ENCODE results near the gene GSKIP. TPM values are rescaled to one million over a fixed set of nuclear protein-coding genes. Genes with fewer than 3 reads are reported as not detected.
A peak's percentile ranks its signal among the peaks of the same experiment; 100 is the strongest.

The GSKIP gene
- total RNA-seq, 2 experiments from 2014 or later, result 10.3 to 11.9 TPM

DNA sequence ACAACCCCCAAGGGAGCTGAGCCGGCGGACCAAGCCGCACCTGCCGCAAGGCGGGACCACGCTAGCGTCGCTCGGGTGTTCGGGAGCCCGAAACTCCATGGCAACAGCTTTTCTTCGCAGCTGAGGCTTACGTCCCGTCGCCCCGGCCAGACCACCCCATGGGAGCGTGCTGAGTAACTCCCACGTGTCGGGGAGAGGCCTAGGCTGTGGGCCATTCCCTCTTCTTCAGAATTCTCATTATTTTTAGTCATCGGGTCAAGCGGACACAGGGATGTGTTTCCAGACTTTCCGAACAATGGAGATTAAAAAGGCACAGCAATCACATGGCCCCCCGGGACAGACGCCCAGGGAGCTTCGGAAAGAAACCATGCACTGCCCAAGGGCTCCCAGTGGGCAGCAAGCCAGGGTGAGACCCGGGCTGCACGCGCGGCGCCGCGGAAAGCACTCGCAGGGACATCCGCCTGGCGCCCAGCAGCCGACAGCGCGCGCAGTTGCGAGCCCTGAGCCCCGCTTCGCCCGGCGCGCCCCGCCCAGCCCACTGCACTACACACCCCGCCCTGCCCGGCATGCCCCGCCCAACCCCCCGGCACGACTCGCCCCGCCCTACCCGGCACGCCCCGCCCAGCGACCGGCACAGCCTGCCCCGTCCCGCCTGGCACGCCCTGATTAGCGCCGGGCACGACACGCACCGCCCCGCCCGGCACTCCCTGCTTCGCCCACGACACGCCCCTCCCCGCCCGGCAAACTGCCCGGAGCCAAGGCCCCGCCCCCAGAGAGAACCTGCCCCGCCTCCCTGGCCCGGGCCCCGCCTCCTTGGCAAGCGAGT is 28.2 kb downstream of the GSKIP start:
- H3K36me3 Mint-ChIP-seq (ENCODE audit: low read depth), result no peaks in the 10 kb centered on the region
- H3K27ac Mint-ChIP-seq, result peak overlapping the region; percentile 66
- Histone ChIP-seq H3K4me1 (ENCODE audit: insufficient read depth, low read length) (peaks cover 17% of the 10 kb centered on the region), H3K27ac (ENCODE audit: low read depth in 1 of 2, low read length in 2 of 2) (peak overlapping the region in 1 of 2 donors; percentile 35), H3K9me3 (ENCODE audit: control insufficient read depth in 1 of 2, insufficient read depth in 1 of 2, low read length in 2 of 2) (no peaks in the 10 kb centered on the region), H3K4me3 (ENCODE audit: low read length) (peak overlapping the region; percentile 88), H3K36me3 (ENCODE audit: insufficient read depth, low read length) (peaks cover 3% of the 10 kb centered on the region), H3K27me3 (ENCODE audit: control insufficient read depth in 1 of 2, insufficient read depth in 2 of 2, low read length in 2 of 2) (no peaks in the 10 kb centered on the region)
- H3K9me3 Mint-ChIP-seq, result no peaks in the 10 kb centered on the region
- DNase-seq, result peak; percentile 97 to 100 (median 100)
- H3K4me1 Mint-ChIP-seq (ENCODE audit: low read depth), result peaks cover 11% of the 10 kb centered on the region
- POLR2A ChIA-PET, result interaction anchor here (0.9 to 1.6 kb wide), 3 partner anchors 26 to 28 kb away, joined by 3 to 13 read pairs (median 4); partner anchors contain the start of genes ATG2B and GSKIP
- TF ChIP-seq, protein P1, sequence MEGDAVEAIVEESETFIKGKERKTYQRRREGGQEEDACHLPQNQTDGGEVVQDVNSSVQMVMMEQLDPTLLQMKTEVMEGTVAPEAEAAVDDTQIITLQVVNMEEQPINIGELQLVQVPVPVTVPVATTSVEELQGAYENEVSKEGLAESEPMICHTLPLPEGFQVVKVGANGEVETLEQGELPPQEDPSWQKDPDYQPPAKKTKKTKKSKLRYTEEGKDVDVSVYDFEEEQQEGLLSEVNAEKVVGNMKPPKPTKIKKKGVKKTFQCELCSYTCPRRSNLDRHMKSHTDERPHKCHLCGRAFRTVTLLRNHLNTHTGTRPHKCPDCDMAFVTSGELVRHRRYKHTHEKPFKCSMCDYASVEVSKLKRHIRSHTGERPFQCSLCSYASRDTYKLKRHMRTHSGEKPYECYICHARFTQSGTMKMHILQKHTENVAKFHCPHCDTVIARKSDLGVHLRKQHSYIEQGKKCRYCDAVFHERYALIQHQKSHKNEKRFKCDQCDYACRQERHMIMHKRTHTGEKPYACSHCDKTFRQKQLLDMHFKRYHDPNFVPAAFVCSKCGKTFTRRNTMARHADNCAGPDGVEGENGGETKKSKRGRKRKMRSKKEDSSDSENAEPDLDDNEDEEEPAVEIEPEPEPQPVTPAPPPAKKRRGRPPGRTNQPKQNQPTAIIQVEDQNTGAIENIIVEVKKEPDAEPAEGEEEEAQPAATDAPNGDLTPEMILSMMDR (IDR thresholded peaks at IDR 0.05), result no peak
- peak overlapping the region; percentile 91 for H3K4me3 Mint-ChIP-seq
- no peaks in the 10 kb centered on the region for H3K27me3 Mint-ChIP-seq
- CTCF ChIA-PET, result no interaction called here
- ATAC-seq (ENCODE audit: poor library complexity), result peak; percentile 93
- intact Hi-C loops (cut with DNase I, micrococcal nuclease), result loop anchor here (1.0 to 2.0 kb wide), 2 partner anchors 28 to 111 kb away; partner anchors contain the start of genes ATG2B (in 2 of the 2), GSKIP (in 2 of the 2) and PAPOLA (in 1 of the 2)

DNA sequence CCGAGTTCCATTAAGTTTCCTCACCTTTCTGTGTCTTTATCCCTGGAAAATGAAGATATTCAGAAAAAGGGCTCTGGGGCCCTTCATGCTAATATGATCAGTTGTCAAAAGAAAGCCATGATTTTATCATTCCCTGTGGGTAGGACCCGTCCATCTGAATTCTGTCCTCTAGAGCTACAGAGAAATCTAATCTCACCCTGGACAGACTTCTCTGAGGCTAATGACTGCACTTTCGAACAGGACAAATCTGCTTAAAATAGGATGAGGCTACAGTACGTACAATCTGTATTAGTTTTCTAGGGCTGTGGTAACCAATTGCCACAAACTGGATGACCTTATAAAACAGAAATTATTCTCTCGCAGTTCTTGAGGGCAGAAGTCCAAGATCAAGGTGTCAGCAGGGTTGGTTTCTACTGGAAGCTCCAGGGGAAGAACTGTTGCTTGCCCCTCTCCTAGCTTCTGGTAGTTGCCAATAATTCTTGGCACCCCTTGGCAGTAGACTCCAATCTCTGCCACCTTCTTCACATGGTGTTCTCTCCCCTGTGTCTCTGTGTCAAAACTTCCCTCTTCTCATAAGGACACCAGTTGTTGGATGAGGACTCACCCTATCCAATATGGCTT is 29.9 kb downstream of the GSKIP start:
- no peaks in the 10 kb centered on the region for H3K27me3 ChIP-seq (ENCODE audit: control insufficient read depth in 1 of 2, insufficient read depth in 2 of 2, low read length in 2 of 2)
- intact Hi-C loops (cut with DNase I, micrococcal nuclease), result loop anchor here in 1 of 2 experiments (2.0 kb wide), 1 partner anchor 110 kb away; the partner anchor contains the start of gene PAPOLA
- POLR2A ChIA-PET, result no interaction called here

DNA sequence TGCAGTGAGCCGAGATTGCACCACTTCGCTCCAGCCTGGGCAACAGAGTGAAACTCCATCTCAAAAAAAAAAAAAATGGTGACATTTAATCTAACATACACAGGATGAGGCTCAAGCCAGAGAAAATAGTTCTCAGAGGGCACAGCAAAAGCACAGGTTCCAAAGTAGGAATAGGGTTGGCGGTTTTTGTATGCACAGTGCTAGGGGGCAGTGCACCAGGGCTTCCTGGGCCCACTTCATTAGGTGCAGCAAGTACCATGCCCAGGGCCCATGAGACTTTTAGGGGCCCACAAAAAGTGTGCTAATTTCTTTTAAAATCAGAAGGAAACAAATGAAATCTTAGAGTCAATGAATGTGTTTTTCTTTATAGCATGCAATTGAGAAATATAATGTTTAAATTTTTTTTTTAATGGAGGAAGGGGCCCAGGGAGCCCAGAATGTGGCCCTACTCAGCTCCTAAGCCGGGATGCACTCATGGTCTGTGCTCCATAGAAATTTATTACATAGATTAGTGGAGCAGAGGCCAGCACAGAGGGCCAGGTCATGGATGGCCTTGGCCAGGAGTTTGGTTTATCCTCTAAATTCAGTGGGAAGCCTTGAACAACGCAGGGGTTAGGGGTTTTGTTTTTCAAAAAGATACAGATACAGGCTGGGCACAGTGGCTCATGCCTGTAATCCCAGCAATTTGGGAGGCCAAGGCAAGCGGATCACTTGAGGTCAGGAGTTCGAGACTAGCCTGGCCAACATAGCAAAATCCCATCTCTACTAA is 30.9 kb downstream of the GSKIP start:
- Mint-ChIP-seq H3K4me1 (ENCODE audit: low read depth) (peaks cover 11% of the 10 kb centered on the region), H3K9me3 (no peaks in the 10 kb centered on the region), H3K27me3 (peaks cover 4% of the 10 kb centered on the region), H3K27ac (no peak overlapping the region), H3K36me3 (ENCODE audit: low read depth) (no peaks in the 10 kb centered on the region), H3K4me3 (peak overlapping the region; percentile 11)
- Histone ChIP-seq H3K4me3 (ENCODE audit: low read length) (no peak overlapping the region), H3K9me3 (ENCODE audit: control insufficient read depth in 1 of 2, insufficient read depth in 1 of 2, low read length in 2 of 2) (no peaks in the 10 kb centered on the region), H3K27ac (ENCODE audit: low read depth in 1 of 2, low read length in 2 of 2) (no peak overlapping the region), H3K4me1 (ENCODE audit: insufficient read depth, low read length) (peaks cover 17% of the 10 kb centered on the region), H3K27me3 (ENCODE audit: control insufficient read depth in 1 of 2, insufficient read depth in 2 of 2, low read length in 2 of 2) (no peaks in the 10 kb centered on the region), H3K36me3 (ENCODE audit: insufficient read depth, low read length) (no peaks in the 10 kb centered on the region)
- TF ChIP-seq, protein P1 (IDR thresholded peaks at IDR 0.05), result no peak
- POLR2A ChIA-PET, result no interaction called here
- CTCF ChIA-PET, result no interaction called here
- intact Hi-C loops (cut with DNase I, micrococcal nuclease), result no loop called here
- DNase-seq (no peak), ATAC-seq (ENCODE audit: poor library complexity) (no peak)

More for the DNA sequence above, 29.9 kb downstream of the GSKIP start:
- no peak overlapping the region for H3K4me3 ChIP-seq (ENCODE audit: low read length)
- H3K4me3 Mint-ChIP-seq, result peak overlapping the region; percentile 70
- H3K4me1 ChIP-seq (ENCODE audit: insufficient read depth, low read length), result peaks cover 17% of the 10 kb centered on the region
- H3K27me3 Mint-ChIP-seq, result peaks cover 4% of the 10 kb centered on the region
- TF ChIP-seq, protein P1 (IDR thresholded peaks at IDR 0.05), result no peak
- CTCF ChIA-PET, result no interaction called here
- H3K27ac Mint-ChIP-seq, result no peak overlapping the region
- H3K36me3 Mint-ChIP-seq (ENCODE audit: low read depth), result no peaks in the 10 kb centered on the region
- no peaks in the 10 kb centered on the region for H3K9me3 ChIP-seq (ENCODE audit: control insufficient read depth in 1 of 2, insufficient read depth in 1 of 2, low read length in 2 of 2)
- no peak for ATAC-seq (ENCODE audit: poor library complexity)
- DNase-seq, result no peak
- no peaks in the 10 kb centered on the region for H3K9me3 Mint-ChIP-seq
- peaks cover 11% of the 10 kb centered on the region for H3K4me1 Mint-ChIP-seq (ENCODE audit: low read depth)
- H3K27ac ChIP-seq (ENCODE audit: low read depth in 1 of 2, low read length in 2 of 2), result no peak overlapping the region
- H3K36me3 ChIP-seq (ENCODE audit: insufficient read depth, low read length), result no peaks in the 10 kb centered on the region
